ENCODE data around the gene XRCC4.

Gene XRCC4

GRCh38 chr5:83277154-83277553 is 199.8 kb downstream of the XRCC4 start:
- DNase-seq (ENCODE audit: low read depth) = no peak

GRCh38 chr5:83277953-83278352 is 200.6 kb downstream of the XRCC4 start:
- no peak for DNase-seq (ENCODE audit: low read depth)

- no peak for DNase-seq (ENCODE audit: low read depth)
Observed at GRCh38 chr5:83281176-83281575, 203.8 kb downstream of the XRCC4 start.

GRCh38 chr5:83281658-83282057 is 204.3 kb downstream of the XRCC4 start:
- no peak for DNase-seq (ENCODE audit: low read depth)

- no peak for DNase-seq (ENCODE audit: low read depth)
Observed at GRCh38 chr5:83283761-83284160, 206.4 kb downstream of the XRCC4 start.

- DNase-seq (ENCODE audit: low read depth) = no peak
Observed at GRCh38 chr5:83285661-83286398, 208.5 kb downstream of the XRCC4 start.

- DNase-seq (ENCODE audit: low read depth) = no peak
Observed at GRCh38 chr5:83294246-83294645, 216.9 kb downstream of the XRCC4 start.

- no peak for DNase-seq (ENCODE audit: low read depth)
Observed at GRCh38 chr5:83299353-83299752, 222.0 kb downstream of the XRCC4 start.

- no peak for DNase-seq (ENCODE audit: low read depth)
Observed at GRCh38 chr5:83306572-83307241, 229.4 kb downstream of the XRCC4 start.

- no peak for DNase-seq (ENCODE audit: low read depth)
Observed at GRCh38 chr5:83312663-83313062, 235.3 kb downstream of the XRCC4 start.

- DNase-seq (ENCODE audit: low read depth) = no peak
Observed at GRCh38 chr5:83313436-83313835, 236.1 kb downstream of the XRCC4 start.

- DNase-seq (ENCODE audit: low read depth) = no peak
Observed at GRCh38 chr5:83321483-83322055, 244.2 kb downstream of the XRCC4 start.

- DNase-seq (ENCODE audit: low read depth) = no peak
Observed at GRCh38 chr5:83322273-83322924, 245.1 kb downstream of the XRCC4 start.

GRCh38 chr5:83323557-83324180 is 246.3 kb downstream of the XRCC4 start:
- no peak for DNase-seq (ENCODE audit: low read depth)

- no peak for DNase-seq (ENCODE audit: low read depth)
Observed at GRCh38 chr5:83331842-83332241, 254.5 kb downstream of the XRCC4 start.

GRCh38 chr5:83337453-83338035 is 260.2 kb downstream of the XRCC4 start:
- DNase-seq (ENCODE audit: low read depth) = no peak

- no peak for DNase-seq (ENCODE audit: low read depth)
Observed at GRCh38 chr5:83340511-83340918, 263.2 kb downstream of the XRCC4 start.

GRCh38 chr5:83341815-83342334 is 264.5 kb downstream of the XRCC4 start:
- DNase-seq (ENCODE audit: low read depth) = no peak

GRCh38 chr5:83342465-83342864 is 265.1 kb downstream of the XRCC4 start:
- DNase-seq (ENCODE audit: low read depth) = no peak

GRCh38 chr5:83343299-83343698 is 266.0 kb downstream of the XRCC4 start:
- DNase-seq (ENCODE audit: low read depth) = no peak

GRCh38 chr5:83345423-83345822 is 268.1 kb downstream of the XRCC4 start:
- no peak for DNase-seq (ENCODE audit: low read depth)

- DNase-seq (ENCODE audit: low read depth) = no peak
Observed at GRCh38 chr5:83348281-83348780, 271.0 kb downstream of the XRCC4 start.
